IPS DF 19.7 (cell line): ENCODE measurements around the gene MAP2K7.
"Not testable (repeated sequence)": the region's sequence is repeated elsewhere in the genome, so short reads cannot be mapped to it uniquely, and the experiment has no call there.

ENCODE experiments used
- DNase-seq: peaks from one replicate; pipeline ENCODE4 v3.0.0-alpha.2; 2013; ENCODE audit warnings: low read depth, low spot score

Gene MAP2K7

GRCh38 chr19:7907544-7907943 is 3.9 kb downstream of the MAP2K7 start:
- DNase-seq = no peak

GRCh38 chr19:7908078-7908699 is 4.5 kb downstream of the MAP2K7 start:
- no peak for DNase-seq

GRCh38 chr19:7908742-7909461 is 5.2 kb downstream of the MAP2K7 start:
- DNase-seq = no peak

- no peak for DNase-seq
Observed at GRCh38 chr19:7909471-7910067, 5.9 kb downstream of the MAP2K7 start.

- no peak for DNase-seq
Observed at GRCh38 chr19:7910321-7911161, 6.9 kb downstream of the MAP2K7 start.

GRCh38 chr19:7911508-7912143 is 7.9 kb downstream of the MAP2K7 start:
- DNase-seq = no peak

- DNase-seq = no peak
Observed at GRCh38 chr19:7912144-7912696, 8.5 kb downstream of the MAP2K7 start.

DNA sequence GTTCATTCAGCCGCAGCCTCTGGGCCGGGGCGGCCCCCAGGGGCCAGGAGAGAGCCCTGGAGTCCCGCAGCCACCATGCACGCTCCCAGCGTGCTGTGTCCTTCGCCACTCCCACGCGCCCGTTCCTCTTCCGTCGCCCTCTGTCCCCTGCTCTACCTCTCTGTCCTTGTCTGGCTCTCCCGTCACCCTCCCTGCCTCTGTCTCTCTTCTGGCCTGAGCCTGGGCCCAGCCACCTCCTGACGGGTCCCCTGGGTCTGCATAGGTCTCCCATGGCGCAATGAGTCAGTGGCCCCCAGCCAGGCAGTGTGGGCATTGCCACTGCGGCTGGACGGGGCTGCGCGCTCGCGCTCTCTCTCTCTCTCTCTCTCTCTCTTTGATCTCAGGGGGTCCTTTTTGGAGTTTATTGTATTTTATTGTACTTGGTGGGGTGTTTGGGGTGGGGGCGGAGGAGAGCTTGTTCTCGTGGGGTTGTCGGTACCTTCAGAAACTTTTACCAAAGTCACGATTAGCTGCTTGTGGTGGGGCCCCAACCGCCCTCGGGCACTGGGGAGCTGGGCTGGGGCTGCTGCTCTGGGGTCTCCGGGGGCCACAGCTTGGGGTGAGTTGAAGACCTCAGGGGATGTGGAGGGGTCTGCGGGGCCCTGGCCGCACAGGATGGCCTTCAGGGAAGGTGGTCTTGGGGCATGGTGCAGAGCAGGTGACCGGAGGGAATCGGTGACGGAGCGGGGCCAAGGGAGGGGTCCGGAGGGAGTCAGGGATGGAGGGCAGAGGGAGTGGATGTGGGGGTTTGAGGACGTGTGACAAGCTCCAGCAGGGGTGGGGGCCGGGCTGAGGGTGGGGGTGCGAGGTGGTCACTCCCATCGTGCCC is 9.3 kb downstream of the MAP2K7 start:
- no peak for DNase-seq

GRCh38 chr19:7913652-7914051 is 10.0 kb downstream of the MAP2K7 start:
- DNase-seq = no peak

GRCh38 chr19:7914099-7914498 is 10.4 kb downstream of the MAP2K7 start:
- no peak for DNase-seq

- DNase-seq = no peak
Observed at GRCh38 chr19:7914598-7915045, 10.9 kb downstream of the MAP2K7 start, which contains the start of gene TGFBR3L. Gene TGFBR3L (plus strand): TSS chr19:7914830.

- no peak for DNase-seq
Observed at GRCh38 chr19:7915250-7916102, 11.8 kb downstream of the MAP2K7 start.

DNA sequence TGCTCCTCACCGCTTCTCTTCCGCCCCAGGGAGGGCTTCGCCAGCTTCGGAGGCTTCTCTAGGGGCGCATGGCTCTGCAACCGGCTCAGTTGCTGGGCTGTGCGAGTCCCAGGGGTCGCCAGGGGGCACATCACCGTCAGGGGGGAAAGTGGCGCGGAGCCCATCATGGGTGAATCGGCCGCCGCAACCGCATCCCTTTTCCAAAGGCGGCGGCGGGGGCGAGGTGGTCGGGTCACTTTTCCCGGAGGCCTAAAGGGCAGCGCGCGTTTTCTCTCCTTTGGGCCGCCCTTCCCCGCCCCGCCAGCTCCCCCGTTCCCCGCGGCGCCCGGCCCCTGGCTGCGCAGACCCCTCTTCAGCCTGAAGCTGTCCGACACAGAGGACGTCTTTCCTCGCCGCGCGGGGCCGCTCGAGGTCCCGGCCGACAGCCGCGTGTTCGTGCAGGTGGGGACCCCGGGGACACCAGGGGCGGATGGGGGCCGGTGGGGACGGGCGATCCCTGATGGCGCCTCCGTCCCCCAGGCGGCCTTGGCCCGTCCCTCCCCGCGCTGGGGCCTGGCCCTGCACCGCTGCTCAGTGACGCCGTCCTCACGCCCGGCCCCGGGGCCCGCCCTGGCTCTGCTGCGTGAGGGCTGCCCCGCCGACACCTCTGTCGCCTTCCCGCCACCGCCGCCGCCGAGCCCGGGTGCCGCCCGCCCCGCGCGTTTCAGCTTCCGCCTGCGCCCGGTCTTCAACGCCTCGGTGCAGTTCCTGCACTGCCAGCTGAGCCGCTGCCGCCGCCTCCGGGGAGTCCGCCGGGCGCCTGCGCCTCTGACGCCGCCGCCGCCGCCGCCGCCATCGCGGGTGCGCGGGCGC is 12.7 kb downstream of the MAP2K7 start:
- DNase-seq = no peak

- DNase-seq = no peak
Observed at GRCh38 chr19:7916955-7917266, 13.2 kb downstream of the MAP2K7 start.

GRCh38 chr19:7917267-7918061 is 13.8 kb downstream of the MAP2K7 start:
- no peak for DNase-seq

GRCh38 chr19:7918062-7918614 is 14.5 kb downstream of the MAP2K7 start:
- not testable (repeated sequence) for DNase-seq
